ENCODE data around the gene CDC27.
A peak's percentile ranks its signal among the peaks of the same experiment; 100 is the strongest.

Gene CDC27, protein sequence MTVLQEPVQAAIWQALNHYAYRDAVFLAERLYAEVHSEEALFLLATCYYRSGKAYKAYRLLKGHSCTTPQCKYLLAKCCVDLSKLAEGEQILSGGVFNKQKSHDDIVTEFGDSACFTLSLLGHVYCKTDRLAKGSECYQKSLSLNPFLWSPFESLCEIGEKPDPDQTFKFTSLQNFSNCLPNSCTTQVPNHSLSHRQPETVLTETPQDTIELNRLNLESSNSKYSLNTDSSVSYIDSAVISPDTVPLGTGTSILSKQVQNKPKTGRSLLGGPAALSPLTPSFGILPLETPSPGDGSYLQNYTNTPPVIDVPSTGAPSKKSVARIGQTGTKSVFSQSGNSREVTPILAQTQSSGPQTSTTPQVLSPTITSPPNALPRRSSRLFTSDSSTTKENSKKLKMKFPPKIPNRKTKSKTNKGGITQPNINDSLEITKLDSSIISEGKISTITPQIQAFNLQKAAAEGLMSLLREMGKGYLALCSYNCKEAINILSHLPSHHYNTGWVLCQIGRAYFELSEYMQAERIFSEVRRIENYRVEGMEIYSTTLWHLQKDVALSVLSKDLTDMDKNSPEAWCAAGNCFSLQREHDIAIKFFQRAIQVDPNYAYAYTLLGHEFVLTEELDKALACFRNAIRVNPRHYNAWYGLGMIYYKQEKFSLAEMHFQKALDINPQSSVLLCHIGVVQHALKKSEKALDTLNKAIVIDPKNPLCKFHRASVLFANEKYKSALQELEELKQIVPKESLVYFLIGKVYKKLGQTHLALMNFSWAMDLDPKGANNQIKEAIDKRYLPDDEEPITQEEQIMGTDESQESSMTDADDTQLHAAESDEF

DNA sequence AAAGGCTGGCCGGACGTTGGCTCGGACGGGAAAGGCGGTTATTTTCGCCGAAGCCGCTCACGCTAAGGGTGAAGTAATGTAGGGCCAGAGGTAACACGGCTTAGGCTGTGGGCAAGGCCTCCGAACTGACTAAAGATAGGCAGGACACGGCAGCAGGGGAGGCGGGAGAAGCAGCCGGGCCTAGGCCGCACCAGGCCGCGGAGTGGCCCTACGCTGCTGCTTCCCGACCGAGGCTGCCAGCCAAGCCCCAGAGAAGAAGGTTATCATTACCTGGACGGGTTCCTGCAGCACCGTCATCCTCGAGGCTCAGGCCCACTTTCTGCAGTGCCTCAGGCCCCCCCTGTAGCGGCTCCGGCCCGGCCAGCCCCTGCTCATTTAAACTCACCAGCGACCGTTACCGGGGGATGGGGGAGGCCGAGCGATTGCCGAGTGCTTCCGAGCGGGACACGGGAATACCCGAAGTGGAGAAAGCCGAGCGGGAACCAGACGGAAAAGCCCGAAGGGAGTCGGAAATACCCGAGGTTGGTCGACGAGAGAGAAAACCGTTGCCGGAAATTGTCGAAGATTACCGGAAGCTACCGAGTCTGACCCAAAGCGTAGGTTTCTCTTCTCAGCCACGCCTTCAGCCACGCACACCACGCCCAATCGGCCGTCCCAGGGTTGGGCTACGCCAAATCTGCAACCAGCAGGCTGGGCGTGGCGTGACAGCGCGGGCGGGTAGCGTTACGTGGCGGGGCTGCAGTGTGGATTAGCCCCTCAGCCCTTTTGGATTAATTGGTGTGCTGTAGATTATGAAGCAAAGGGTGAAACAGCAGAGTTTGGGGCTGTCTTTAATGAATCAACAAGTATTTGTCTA, at the start of gene CDC27:
Gene CDC27, minus strand, starts transcription at position 420 of the 856 bp plus-strand sequence. Its CDS starts 123 bp downstream, at position 297.
- Mint-ChIP-seq H3K4me1 (peaks cover 18 to 44% of the 10 kb centered on the region in 2 donors), H3K9me3 (peaks cover 0 to 1% of the 10 kb centered on the region in 2 donors), H3K27me3 (no peaks in the 10 kb centered on the region), H3K27ac (peak within 1 kb of the TSS; percentile 98), H3K36me3 (peaks cover 6 to 9% of the 10 kb centered on the region in 2 donors), H3K4me3 (peak within 1 kb of the TSS; percentile 94 to 98)
- ATAC-seq (replicated peaks) (peak; percentile 90 to 93), DNase-seq (peak; percentile 99)

DNA sequence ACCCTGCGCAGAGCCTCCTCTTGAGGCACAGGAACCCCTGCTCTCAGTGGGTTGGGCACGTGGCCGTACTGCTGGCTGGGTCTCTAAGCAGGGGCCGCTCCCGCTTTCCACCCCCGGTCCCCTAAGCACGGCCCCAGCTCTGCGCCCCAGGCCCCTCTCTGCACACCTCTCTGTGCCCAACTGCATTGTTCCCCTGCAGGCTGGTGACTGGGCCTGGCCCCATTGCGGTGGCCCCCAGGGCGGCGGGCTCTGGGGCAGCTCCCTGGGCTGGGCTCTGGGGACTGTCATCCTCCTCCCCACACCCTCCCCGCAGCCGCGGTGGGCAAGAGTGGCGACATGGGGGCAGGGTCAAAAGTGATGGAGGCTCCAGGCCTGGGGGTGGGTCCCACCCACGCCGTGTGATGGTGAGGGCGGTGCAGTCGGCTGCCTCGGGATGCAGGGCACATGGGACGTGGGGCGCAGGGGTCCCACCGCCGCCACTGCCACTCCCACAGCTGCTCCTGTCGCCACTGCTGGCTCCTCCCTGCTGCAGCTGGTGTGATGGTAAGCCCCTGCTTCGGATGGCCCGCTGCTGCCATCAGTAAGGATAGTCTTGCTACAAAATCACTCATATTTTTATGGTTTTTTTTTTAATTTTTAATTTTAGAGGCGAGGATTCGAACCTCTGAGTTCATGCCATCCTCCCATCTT, 49.4 kb upstream of the CDC27 start:
- Mint-ChIP-seq H3K36me3 (peaks cover 7% of the 10 kb centered on the region in 2 donors), H3K27me3 (no peaks in the 10 kb centered on the region), H3K27ac (no peak overlapping the region), H3K4me1 (peaks cover 18 to 22% of the 10 kb centered on the region in 2 donors), H3K9me3 (peaks cover 4 to 5% of the 10 kb centered on the region in 2 donors), H3K4me3 (no peak overlapping the region)
- ATAC-seq (replicated peaks) (no peak), DNase-seq (no peak)

DNA sequence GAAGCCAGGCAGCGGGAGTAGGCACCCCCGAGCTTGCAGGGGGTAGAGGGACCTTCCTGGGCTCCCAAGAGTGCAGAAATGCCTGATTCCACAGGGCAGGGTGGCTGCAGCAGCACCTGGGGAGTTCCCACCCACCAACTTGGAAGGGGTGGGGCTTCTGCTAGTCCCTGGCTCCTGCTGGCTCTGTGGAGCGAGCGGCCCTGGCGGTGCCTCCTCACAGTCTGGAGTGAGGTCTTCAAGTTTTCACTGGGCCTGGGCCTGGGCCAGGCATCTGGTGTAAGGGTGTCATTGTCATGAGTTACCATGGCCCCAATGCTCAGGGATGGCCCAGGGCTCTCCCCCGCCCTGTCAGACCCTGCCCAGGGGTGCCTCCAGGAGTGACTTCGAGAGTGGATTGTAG, 48.7 kb upstream of the CDC27 start:
- Mint-ChIP-seq H3K27ac (no peak overlapping the region), H3K27me3 (no peaks in the 10 kb centered on the region), H3K4me3 (no peak overlapping the region), H3K4me1 (peaks cover 17 to 19% of the 10 kb centered on the region in 2 donors), H3K36me3 (peaks cover 7% of the 10 kb centered on the region in 2 donors), H3K9me3 (peaks cover 4 to 5% of the 10 kb centered on the region in 2 donors)
- ATAC-seq (replicated peaks) (no peak), DNase-seq (no peak)

DNA sequence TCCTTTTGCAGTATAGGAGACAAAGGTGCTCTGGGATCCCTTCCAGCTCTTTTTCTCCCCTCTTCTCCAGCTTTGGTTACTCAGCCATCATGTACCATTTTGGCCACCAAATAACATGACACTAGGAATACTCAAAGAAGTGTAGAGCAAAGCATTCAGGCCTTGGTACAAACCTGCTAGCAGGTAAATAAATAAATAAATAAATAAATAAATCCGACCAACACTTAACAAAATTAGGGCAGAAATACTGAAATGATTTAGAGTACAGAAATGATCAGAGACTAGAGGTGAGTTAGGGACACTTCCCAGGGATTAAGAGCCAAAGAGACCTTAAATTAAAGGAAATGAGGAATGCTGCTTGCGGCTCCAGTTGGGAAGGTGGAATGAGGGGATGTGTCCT, 46.8 kb upstream of the CDC27 start:
- H3K4me3 Mint-ChIP-seq = no peak overlapping the region
- no peak for DNase-seq
- H3K9me3 Mint-ChIP-seq = peaks cover 4 to 5% of the 10 kb centered on the region in 2 donors
- no peaks in the 10 kb centered on the region for H3K27me3 Mint-ChIP-seq
- H3K36me3 Mint-ChIP-seq = peaks cover 7% of the 10 kb centered on the region in 2 donors
- H3K4me1 Mint-ChIP-seq = peaks cover 19 to 26% of the 10 kb centered on the region in 2 donors
- ATAC-seq (replicated peaks) = no peak
- no peak overlapping the region for H3K27ac Mint-ChIP-seq

DNA sequence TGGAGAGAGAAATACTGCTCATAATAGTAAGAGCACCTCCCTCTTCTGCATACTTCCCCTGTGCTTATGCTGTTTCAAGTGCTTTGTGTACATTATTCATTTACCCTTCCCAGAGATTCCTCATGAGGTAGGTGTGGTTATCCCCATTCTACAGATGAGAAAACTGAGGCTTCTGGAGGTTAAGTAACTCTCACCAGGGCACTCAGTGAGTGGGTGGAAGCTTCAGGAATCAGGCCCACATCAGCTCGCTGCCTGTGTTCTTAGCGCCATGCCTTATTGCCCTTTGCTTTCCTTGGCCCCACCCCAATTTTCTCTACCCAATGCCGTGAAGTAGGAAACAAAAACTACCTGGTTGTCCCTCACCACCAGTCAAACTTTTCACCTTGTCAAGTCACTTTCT, 46.4 kb upstream of the CDC27 start:
- DNase-seq (no peak), ATAC-seq (replicated peaks) (no peak)
- H3K4me3 Mint-ChIP-seq = no peak overlapping the region
- H3K27ac Mint-ChIP-seq = no peak overlapping the region
- H3K4me1 Mint-ChIP-seq = peaks cover 19 to 26% of the 10 kb centered on the region in 2 donors
- peaks cover 4 to 5% of the 10 kb centered on the region in 2 donors for H3K9me3 Mint-ChIP-seq
- H3K36me3 Mint-ChIP-seq = peaks cover 7% of the 10 kb centered on the region in 2 donors
- no peaks in the 10 kb centered on the region for H3K27me3 Mint-ChIP-seq

DNA sequence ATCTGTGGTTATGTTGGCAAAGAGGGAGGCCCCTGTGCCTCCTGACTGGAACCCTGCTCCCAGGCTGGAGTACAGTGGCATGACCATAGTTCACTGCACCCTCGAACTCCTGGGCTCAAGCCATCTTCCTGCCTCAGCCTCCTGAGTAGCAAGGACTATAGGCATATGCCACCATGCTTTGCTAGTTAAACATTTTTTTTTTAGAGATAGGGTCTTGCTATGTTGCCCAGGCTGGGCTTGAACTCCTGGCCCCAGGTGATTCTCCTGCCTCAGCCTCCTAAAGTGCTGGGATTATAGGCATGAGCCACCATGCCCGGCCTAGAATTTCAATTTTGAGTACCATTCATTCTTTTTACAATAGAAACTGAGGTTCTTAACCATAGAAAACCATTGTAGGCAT, 43.4 kb upstream of the CDC27 start:
- Mint-ChIP-seq H3K9me3 (peaks cover 4 to 5% of the 10 kb centered on the region in 2 donors), H3K4me1 (peaks cover 19 to 26% of the 10 kb centered on the region in 2 donors), H3K4me3 (no peak overlapping the region), H3K27me3 (no peaks in the 10 kb centered on the region), H3K36me3 (peaks cover 4 to 7% of the 10 kb centered on the region in 2 donors), H3K27ac (peak overlapping the region; percentile 81)
- DNase-seq (no peak), ATAC-seq (replicated peaks) (no peak)

DNA sequence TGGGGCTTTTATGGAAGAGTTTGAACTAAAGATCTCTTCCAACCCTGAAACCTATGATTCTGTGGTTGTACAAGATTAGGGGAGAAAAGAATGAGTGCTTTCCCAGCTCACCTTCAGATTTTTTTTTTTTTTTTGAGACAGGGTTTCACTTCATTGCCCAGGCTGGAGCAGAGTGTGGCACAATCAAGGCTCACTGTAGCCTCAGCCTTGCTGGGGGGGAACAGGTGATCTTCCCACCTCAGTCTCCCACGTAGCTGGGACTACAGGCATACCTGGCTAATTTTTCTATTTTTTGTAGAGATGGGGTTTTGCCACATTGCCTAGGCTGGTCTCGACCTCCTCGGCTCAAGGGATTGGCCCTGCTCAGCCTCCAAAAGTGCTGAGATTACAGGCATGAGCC, 42.8 kb upstream of the CDC27 start:
- no peak overlapping the region for H3K4me3 Mint-ChIP-seq
- ATAC-seq (replicated peaks) (no peak), DNase-seq (no peak)
- H3K36me3 Mint-ChIP-seq = peaks cover 4% of the 10 kb centered on the region in 2 donors
- H3K27me3 Mint-ChIP-seq = no peaks in the 10 kb centered on the region
- H3K27ac Mint-ChIP-seq = no peak overlapping the region
- peaks cover 19 to 26% of the 10 kb centered on the region in 2 donors for H3K4me1 Mint-ChIP-seq
- H3K9me3 Mint-ChIP-seq = peaks cover 3 to 5% of the 10 kb centered on the region in 2 donors

DNA sequence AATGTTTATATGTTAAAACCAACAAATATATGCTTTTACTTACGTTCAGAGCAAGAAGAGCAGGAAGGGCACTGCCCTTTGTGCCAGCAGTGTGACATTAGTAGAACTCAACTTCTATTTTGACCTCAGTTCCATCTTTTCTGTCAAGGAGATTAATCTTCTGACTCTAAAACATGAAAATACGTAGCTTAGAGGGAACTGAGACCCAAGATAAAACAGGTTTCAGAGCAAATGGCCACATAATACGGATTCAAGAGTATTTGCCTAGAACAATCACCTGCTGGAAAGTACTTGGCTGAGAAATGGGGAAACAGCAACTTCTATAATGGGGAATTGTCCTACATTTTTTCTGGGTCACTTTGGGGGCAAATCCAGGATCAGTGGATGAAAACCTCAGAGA, 42.2 kb upstream of the CDC27 start:
- Mint-ChIP-seq H3K4me1 (peaks cover 19 to 26% of the 10 kb centered on the region in 2 donors), H3K9me3 (peaks cover 0 to 4% of the 10 kb centered on the region in 2 donors), H3K27ac (no peak overlapping the region), H3K36me3 (peaks cover 2% of the 10 kb centered on the region in 2 donors), H3K4me3 (peak overlapping the region in 1 of 2 donors; percentile 82), H3K27me3 (no peaks in the 10 kb centered on the region)
- DNase-seq (no peak), ATAC-seq (replicated peaks) (peak; percentile 43 to 48)

DNA sequence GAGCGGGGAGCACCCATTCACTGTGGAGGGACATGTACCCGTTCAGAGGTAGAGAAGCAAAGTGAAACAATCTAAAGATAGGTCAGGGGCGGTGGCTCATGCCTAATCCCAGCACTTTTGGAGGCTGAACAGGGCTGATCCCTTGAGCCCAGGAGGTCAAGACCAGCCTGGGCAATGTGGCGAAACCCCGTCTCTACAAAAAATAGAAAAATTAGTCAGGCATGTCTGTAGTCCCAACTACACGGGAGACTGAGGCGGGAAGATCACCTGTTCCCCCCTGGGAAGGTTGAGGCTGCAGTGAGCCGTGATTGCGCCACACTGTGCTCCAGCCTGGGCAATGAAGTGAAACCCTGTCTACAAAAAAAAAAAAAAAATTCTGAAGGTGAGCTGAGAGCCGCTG, 41.8 kb upstream of the CDC27 start:
- Mint-ChIP-seq H3K27me3 (no peaks in the 10 kb centered on the region), H3K4me3 (peak overlapping the region; percentile 45 to 82), H3K4me1 (peaks cover 19 to 26% of the 10 kb centered on the region in 2 donors), H3K36me3 (no peaks in the 10 kb centered on the region), H3K9me3 (no peaks in the 10 kb centered on the region), H3K27ac (peak overlapping the region; percentile 32)
- ATAC-seq (replicated peaks) (peak; percentile 48 to 49), DNase-seq (no peak)

DNA sequence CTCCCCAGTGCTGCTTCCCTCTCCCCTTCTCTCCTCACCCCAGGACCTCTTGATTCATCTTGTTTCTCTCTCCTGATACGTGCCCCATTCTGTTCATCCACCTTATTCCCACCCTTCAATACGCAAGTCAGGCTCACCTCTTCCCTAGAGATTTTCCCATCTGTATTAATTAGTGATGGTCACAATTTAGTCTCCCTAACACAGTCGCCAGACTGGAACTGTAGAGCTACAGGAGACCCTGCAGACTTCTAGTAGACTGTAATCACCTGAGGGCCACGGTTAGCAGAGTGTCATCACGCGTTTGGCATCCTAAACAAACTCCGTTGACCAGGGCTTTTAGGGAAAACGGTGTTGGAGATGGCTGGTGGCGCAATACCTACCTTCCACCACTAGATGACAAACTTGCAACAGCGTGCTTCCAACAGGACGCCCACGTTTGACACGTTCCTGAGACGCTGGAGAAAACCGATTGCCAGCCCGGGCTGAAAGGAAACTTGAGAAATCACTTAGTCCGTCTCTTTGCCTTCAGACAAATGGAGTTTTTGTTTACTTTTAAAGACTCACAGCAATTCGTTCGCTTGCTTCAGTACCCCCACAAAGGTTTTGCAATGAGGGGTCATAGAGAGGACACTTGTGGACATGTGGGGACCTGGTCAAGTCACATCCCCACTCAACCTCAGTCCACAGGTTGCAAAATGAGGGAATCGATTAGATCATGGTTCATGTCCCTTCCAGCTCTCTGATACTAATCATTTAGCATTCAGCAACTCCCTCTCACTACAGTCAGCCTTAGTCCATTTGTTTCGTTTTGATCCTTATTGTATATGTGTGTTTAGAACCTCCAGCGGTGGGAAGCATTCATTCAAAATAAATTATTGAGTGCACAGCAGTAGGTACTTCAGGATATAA, 40.7 kb upstream of the CDC27 start:
- H3K4me1 Mint-ChIP-seq = peaks cover 19 to 26% of the 10 kb centered on the region in 2 donors
- no peaks in the 10 kb centered on the region for H3K36me3 Mint-ChIP-seq
- peak; percentile 67 for DNase-seq
- peak overlapping the region; percentile 4 for H3K27ac Mint-ChIP-seq
- ATAC-seq (replicated peaks) = peak; percentile 80 to 82
- H3K4me3 Mint-ChIP-seq = peak overlapping the region; percentile 45 to 82
- H3K27me3 Mint-ChIP-seq = no peaks in the 10 kb centered on the region
- H3K9me3 Mint-ChIP-seq = peaks cover 0 to under 1% of the 10 kb centered on the region in 2 donors

DNA sequence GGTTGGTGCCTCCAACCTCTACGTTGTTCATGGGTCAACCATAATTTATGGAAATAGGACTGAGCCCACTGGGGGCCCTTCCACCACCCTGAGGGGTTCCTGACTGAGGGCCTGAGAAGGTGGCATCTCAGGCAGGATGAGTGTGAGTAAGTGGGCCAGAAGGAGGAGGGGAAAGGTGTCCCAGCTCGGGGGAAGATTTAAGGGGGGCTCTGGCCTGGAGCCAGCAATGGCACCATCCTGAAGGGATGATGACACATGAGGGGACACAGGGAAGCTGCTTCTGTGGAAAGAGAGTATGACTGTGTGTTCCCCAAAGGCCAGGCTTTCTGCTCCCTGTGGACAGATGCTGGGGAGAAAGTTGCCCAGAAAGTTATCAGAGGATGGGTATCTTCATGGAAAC, 38.8 kb upstream of the CDC27 start:
- no peak overlapping the region for H3K27ac Mint-ChIP-seq
- H3K4me3 Mint-ChIP-seq = no peak overlapping the region
- H3K4me1 Mint-ChIP-seq = peaks cover 21 to 26% of the 10 kb centered on the region in 2 donors
- peaks cover 4 to 8% of the 10 kb centered on the region in 2 donors for H3K9me3 Mint-ChIP-seq
- H3K27me3 Mint-ChIP-seq = no peaks in the 10 kb centered on the region
- DNase-seq (no peak), ATAC-seq (replicated peaks) (no peak)
- H3K36me3 Mint-ChIP-seq = peaks cover 7 to 9% of the 10 kb centered on the region in 2 donors

DNA sequence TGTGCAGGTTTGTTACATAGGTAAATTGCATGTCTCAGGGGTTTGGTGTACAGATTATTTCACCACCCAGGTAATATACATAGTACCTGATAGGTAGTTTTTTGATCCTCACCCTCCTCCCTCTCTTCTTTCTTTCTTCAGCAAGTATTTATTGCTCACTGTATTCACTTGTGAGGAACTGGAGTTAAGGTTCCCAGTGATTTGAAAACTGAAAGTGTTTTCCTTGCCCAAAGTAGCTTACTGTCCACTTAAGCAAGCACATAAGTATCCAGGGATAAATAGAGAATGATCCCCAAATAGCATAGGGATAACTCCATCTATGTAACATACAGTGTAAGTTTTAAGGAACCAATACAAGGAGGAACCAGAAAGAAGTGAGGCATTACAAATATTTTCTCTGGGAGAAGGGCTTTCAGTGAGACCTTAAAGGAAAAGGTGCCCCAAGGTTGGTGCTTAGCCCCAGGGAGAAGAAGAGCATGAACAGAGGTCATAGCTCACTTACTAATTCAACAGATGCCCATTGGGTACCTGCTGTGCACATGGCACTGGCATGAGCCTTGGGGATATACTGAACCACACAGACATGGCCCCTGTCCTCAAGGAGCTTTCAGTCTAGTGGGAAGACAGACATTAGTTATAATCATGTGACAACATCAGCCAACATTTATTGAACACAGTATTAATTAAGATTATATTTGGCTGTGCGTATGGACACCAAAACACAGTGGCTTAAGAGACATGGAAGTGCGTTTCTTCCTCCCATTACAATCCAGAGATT, 37.0 kb upstream of the CDC27 start:
- no peaks in the 10 kb centered on the region for H3K27me3 Mint-ChIP-seq
- H3K4me3 Mint-ChIP-seq = no peak overlapping the region
- peaks cover 25 to 27% of the 10 kb centered on the region in 2 donors for H3K4me1 Mint-ChIP-seq
- ATAC-seq (replicated peaks) (no peak), DNase-seq (no peak)
- H3K36me3 Mint-ChIP-seq = peaks cover 7 to 9% of the 10 kb centered on the region in 2 donors
- H3K27ac Mint-ChIP-seq = no peak overlapping the region
- peaks cover 4 to 8% of the 10 kb centered on the region in 2 donors for H3K9me3 Mint-ChIP-seq

Measured in stimulated activated naive B cell treated with anti-CD40 and anti-IgM and Interleukin-4, amounts not matched to agents 10 μg/mL and 1 μg/mL and 100 μg/mL, for 72 hours (primary cell).